Regular cardiac myocyte (primary cell): ENCODE measurements around the gene CNIH4. TPM values are rescaled to one million over a fixed set of nuclear protein-coding genes. Genes with fewer than 3 reads are reported as not detected.

Experiments
- total RNA-seq: library from RNA; depleted of rRNA; stranded (reverse); fragments of >200 nt; gene quantifications from 2 replicates; pipeline ENCODE4 v1.2.3, GENCODE V29; 2014

The CNIH4 gene
- total RNA-seq, result 76.4 and 93.6 TPM in 2 replicates

DNA sequence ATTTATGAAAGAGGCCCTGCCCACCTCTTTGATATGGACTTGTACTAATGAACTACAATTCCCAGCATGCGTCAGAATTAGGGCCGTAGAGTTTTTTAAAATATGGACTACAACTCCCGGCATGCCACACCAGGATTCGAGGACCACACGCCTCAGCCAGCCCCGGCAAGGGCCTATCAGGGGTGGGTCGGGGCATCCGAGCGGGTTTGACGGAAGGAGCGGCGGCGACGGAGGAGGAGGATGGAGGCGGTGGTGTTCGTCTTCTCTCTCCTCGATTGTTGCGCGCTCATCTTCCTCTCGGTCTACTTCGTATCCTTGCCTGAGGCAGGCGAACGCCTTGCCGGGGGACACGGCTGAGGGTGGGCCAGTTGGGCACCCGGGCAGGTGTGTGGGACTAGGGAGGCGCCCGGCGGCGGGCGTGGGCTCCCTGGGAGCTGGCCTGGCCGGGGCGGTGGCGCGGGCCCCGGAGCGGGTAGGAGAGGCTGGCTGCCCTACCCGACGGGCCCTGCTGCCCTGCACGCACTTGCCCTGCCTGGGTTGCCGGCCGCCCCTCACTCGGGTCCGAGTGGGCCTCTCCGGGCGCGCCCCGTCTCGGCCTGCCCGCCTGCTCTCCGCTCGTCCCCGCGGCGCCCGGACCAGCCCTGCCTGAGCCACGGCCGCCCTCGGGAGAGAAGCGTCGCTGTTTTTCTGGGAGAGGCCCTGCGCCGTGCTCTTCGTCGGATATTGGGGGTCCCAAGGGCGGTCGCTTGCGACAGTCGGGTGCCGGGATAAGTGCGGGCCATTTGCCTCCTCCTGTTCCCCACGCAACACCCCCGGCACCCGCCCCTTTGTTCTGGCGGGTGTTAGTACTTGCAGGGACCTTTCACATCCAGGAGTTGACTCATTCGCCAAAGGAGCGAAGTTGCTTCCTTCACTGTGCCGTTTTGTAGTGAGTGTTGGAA is at the start of gene CNIH4:
Gene CNIH4 (plus strand): TSS at position 195 of the 941 bp plus-strand sequence. CDS start 46 bp downstream, at position 241.

DNA sequence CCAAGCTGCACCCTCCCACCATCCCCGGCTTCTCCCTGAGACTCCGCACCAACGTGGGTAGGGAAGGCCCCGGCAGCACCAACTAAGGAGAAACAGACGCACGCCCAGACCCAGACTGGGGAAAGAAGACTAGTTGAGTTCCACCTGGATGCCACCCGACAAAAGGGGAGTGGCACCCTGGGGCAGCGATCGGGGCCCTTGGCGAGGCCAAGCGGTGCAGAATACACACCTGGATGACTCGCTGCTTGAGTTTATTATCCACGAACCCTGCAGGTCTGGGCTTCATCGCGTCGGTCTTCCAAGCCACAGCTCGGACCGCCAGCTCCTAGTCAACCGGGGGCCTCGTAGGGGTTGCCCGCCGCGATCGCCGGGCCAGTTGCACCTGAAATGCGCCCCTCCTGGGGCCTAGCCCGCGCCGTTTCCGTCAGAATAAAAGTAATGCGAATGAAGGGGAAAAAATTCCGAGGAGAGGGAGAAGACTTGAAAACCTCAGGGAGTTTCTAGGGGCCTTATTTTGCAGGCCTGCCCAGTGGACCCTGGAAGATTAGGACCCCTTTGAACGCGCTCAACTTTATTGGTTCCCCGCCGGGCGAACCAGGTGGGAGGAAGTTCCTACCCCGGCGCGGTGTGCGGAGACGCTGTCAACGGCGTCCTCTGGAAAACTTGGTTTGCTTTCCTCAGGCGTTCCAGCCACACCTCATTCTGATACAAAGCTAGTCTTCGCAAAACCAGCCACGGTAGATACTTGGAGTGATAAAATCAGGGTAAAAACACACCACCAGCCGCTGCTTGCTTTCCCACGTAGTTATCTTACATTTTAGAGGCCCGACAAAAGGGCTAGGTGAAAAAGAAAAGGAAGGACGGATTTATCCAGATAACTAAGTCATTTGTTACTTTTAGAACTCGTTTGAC is 26.6 kb upstream of the CNIH4 start, which contains the start of gene NVL:
Gene NVL (minus strand): TSS at position 331 of the 912 bp plus-strand sequence. CDS start 45 bp downstream, at position 286.

Other genes starting within 250 kb of the CNIH4 start
- 29.5 and 31.9 TPM in 2 replicates for gene FBXO28, start 242.8 kb upstream of the CNIH4 start, total RNA-seq
- gene DEGS1, start 173.6 kb upstream of the CNIH4 start, total RNA-seq, result 98.9 and 113 TPM in 2 replicates
- 23.0 and 24.0 TPM in 2 replicates for gene NVL, start 26.7 kb upstream of the CNIH4 start, total RNA-seq
- 38.5 and 58.6 TPM in 2 replicates for gene WDR26, start 77.9 kb downstream of the CNIH4 start, total RNA-seq